NCI-H345 treated with DMSO at 0.1 percent for 48 hours (cell line): Measurements from ENCODE around the gene SCN2B.

Experiments
- DNase-seq: peaks from one replicate; lab custom pipeline; 2025; ENCODE audit not compliant: unreplicated experiment; lab: John Stamatoyannopoulos, UW

SCN2B gene

GRCh38 chr11:118154641-118155040 is 21.8 kb downstream of the SCN2B start:
- DNase-seq = no peak

DNA sequence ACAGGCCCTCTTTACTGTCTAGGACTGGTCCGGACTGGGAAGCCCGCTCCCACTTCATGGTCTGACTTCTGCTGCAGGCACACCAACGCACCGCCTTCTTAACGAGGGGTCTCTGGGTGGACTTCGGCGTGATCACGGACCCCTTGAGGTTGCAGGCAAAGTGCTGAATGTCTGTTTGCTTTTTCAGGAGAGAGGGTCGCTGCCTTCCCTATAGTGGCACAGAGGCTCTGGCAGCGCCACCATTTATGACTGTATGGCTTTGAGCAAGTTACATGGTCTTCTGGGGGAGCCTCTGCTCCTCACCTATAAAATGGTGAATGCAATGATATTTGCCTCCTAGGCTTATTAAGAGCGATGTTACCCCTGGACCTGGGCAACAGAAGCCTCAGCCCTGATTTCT is 22.5 kb downstream of the SCN2B start:
- DNase-seq = no peak

DNA sequence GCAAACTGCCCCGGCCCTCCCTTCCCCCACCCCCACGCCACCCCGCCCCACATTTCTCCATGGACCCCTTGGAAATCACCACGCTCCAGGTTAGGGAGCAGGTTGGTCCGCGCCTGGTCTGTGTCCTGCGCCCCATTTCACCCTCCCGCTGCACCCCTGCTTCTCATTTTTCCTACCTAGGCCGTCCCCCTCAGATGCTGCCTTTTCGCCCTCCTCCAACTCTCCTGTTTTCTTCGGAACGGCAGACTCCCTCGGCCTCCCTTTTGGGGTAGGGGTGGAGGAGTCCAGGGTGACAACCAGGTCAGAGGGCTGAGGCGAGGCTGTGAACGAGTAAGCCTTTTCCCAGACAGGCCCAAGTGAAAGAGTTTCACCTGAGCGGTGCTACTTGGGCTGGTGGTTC is 22.9 kb downstream of the SCN2B start:
- DNase-seq = no peak

GRCh38 chr11:118152552-118153471 is 23.6 kb downstream of the SCN2B start, which contains the start of gene SCN4B:
Gene SCN4B, minus strand, starts transcription at chr11:118152823. Its CDS starts 150 bp downstream, at chr11:118152673.
- DNase-seq = peak; percentile 12

DNA sequence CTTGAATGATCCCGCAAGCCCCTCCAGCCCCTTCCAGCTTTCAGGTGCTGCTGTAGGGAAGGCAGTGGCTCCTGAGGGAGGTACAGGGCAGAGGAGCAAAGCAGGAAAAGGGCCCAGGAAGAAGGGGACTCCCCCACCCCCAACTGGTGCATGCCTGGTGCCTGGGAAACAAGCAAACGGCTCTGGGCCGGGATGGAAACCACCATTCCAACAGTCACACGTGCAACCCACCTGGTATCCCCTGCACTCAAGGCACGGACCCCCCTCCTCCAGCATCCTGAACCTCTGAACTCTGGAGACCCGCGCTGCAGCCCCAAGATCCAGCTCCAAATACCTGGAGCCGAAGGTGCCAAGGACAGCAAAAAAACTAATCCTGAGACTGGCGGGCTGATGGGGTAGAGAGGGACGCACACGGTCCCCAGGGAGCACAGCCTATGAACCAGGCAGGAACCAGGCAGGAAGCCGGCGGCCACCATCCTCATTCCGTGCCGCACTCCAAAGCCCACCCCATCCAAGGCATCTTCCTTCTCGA is 24.4 kb downstream of the SCN2B start:
- no peak for DNase-seq

GRCh38 chr11:118151431-118151830 is 25.0 kb downstream of the SCN2B start:
- DNase-seq = no peak

DNA sequence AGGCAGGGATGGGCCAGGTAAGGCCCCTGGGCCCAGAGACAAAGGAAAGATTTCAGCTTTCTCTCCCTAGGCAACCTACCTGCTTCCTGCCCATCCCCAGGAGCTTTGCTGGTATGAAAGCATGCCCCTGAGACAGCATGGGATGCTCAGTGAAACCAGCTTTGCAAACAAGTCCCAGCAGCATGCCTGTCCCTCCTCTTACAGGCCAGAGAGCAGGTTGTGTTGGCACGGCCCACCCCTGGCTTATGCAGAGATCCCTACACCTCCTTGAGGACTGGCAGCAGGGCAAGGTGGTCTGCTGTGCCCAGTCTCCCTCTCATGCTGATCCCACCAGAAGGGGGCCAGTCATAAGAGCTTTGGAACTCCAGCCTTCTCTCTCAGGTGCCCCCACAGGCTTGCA is 26.9 kb downstream of the SCN2B start:
- DNase-seq = no peak

DNA sequence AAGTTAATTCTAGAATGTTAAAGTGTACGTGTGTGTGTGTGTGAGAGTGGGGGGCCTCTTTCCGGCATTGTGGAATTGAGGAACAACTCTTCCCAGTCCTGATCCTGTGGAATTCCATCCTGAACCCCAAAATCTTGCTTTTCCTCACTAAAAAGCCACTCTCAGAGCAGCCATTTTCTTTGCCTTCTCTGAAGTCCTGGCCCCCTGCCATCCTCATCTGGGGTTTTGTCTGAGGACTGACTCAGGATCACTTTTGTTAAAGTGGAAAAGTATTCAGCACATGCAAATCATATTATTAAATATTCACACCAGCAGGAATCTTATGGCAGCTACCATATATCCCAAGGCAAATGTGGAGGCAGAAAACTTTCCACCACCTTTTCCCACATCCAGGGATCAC is 27.6 kb downstream of the SCN2B start:
- no peak for DNase-seq

DNA sequence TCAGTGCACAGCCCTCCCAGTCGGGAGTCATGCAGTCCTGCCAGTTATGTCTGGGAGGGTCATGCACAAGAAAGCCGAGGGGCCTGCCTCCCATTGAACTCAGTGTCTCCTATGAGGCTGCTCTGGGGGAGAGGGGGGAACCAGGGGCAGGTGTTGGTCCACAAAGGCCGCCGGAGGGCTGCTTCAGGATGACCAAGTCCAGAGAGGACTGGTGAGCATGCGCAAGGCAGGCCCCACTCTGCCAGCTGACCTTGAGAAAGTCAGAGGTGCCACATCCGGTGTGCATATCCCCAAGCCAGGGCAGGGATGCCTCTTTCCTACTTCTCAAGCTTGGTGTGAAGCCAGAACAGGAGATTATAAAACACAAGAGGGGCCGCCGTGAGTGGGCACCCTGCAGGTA is 28.2 kb downstream of the SCN2B start:
- no peak for DNase-seq

- DNase-seq = no peak
Measured at GRCh38 chr11:118147502-118147901, 28.9 kb downstream of the SCN2B start.

DNA sequence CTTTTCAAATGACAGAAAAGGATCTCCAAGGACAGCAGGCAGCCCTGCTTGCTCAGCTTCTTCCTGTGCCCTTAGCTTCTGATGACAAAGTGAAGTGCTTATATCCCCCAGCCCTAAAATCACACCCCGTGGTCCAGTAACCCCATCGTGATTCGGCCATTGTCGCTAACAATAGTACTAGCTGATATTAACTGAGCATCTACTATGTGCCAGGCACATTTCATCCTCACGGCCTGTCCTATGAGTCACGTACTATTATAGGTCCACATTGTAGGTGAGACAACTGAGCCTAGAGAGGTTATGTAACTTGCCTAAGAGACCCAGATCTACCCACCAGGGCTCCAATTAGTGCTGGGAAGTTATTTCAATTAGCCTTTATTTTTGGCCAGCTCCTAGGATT is 29.9 kb downstream of the SCN2B start:
- DNase-seq = no peak

DNA sequence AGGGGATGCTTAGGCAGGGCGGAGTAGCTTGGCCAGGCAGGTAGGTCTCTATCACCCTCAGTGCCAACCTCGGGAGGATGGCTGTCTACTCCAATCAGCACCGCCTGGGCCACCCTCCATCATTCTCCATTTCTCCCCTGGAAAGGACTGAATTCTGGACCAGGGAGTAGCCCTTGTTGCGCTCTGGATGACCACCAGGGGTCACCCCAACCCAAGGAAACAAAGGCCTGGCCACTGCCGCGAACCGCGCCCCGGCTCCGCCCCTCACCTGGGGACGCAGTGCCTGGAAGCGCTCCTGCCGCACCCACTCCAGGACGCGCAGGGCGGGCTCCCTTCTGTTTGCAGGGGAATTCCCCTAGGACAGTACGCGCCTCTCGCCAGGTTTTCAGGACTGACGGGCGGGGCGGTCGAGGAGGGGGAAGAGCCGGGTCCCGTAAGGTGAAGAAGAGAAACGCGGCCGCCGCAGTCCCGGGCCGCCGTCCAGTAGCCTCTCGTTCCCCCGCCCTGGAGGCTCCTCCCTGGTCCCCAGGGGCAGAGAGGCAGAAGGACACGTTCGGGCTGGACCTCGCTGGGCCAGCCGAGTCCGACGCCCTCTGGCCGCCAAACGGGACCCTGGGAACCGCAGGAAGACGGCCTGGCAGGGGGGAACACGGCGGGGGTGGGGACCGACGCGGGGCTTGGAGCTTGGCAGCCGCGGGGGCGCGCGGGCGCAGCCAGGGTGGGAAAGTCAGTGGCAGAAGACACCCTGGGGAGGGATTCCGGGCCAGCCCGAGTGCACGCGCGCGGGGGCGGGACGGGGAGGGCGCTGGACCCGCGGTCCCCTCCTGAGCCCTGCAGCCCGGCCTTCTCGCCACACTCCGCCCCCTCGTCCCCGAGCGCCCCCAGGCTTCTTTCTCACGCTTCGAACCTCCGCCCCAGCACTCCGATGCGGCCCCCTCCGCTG is 30.9 kb downstream of the SCN2B start:
- DNase-seq = peak; percentile 83

DNA sequence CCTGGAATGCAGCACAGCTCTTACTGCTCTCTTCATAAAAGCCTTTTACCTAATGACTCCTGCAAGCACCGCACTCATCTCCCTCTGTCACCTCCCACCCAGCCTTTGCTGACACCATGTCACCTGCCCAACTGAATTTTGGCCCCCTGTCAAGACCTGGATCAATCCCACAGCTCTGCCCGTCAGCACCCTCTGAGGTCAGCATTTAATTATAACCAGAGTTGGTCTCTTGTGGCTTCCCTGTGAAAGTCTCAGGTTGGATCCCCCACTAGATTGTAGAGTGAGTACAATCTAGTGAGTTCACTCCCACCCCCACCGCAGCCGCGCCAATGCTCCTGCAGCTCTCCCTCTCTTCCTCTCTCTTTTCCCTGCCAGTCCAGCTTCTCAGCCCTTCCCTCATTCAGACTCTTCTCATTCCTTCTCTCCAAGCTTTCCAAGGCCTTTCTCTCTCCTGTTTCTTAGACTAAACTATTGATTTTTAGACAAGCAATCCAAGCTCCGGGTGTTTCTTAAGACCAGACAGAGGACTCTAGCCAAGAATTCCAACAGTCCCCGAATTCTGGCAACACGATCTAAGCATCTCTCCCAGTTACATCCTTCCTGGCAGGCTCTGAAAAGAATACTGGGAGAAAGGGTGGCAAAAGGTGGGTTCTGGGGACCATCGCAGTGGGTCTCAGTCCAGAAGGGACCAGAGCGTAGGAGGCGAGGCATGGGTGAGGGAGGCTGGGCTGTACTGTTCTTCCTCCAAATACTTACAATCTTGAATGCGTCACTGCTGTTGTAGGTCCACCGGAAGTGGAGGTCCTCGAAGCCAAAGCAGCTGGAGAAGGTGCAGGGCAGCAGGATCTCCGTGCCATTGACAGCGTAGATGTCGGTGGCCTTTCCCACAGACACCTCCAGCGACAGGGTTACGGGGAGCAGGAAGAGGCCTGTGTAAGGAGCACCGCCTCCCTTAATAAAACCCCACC is 31.9 kb downstream of the SCN2B start:
- DNase-seq = no peak

DNA sequence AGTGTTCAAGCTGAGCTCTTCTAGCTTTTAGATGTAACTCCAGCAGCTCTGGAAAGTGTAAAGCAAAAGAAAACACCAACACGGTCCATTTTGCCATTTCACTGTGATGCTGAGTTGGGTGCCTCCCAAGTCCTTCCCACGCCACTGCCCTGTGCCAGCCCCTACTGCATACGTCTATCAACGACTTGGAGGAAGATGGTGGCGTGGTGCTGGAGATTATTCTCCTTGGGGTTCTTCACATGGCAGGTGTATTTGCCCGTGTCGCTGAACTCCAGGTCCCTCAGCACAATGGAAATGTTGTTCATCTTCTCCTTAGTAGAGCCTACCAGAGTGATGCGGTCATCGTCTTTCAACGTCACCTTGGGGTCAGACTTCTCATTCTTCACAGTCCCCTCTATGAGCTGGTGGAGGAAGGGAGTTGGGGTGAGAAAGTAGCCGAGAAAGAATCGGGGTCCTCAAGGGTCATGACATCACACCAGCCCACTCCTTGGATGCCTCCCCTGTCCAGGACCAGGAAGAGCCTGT is 32.7 kb downstream of the SCN2B start:
- DNase-seq = no peak

DNA sequence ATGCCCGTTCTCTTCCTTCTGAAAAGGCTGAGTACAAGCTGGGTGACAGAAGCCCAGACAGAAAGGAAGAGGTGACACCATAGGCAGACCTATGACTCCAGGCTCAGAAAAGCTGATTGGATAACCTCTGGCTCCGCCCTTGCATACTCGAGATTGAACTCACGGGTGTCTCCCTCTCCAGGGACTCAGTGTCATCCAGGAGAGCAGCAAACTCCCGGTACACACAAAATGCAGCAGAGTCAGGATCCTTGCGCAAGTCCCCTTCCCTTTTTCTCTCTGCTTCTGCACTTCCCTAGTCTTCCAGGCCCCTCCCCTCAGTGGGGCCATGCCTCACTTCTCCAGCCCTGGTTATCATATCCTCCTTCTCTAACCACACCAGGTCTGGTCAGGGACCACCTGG is 33.6 kb downstream of the SCN2B start:
- DNase-seq = no peak

- no peak for DNase-seq
Measured at GRCh38 chr11:118142081-118142480, 34.4 kb downstream of the SCN2B start.

GRCh38 chr11:118139578-118139977 is 36.9 kb downstream of the SCN2B start:
- no peak for DNase-seq

GRCh38 chr11:118138839-118139420 is 37.5 kb downstream of the SCN2B start:
- DNase-seq = no peak

DNA sequence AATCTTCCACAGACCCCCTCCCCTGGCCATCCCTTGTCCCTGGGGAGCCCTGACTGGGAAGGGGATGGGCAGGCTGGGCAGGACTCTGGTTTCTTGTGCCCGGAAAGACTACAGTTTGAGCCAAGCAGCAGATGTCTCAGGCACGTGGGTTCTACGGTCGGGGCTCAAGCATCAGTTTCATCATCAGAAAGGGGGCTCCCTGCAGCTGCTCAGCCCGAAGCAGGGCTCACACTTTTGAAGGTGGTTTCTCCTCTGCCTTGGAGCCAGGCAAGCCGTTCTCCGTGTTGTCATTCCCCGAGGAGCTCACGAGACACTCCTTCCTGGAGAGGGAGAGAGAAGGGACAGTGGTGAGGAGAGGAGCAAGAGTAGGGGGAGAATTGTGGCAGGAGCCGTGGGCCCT is 39.6 kb downstream of the SCN2B start:
- DNase-seq = no peak

- no peak for DNase-seq
Measured at GRCh38 chr11:118136341-118136740, 40.1 kb downstream of the SCN2B start.
